ENCODE data around the gene SULT4A1. TPM values are rescaled to one million over a fixed set of nuclear protein-coding genes. Genes with fewer than 3 reads are reported as not detected.
A peak's percentile ranks its signal among the peaks of the same experiment; 100 is the strongest.

Gene SULT4A1
- total RNA-seq, 2 donors from 2014 or later: not detected

DNA sequence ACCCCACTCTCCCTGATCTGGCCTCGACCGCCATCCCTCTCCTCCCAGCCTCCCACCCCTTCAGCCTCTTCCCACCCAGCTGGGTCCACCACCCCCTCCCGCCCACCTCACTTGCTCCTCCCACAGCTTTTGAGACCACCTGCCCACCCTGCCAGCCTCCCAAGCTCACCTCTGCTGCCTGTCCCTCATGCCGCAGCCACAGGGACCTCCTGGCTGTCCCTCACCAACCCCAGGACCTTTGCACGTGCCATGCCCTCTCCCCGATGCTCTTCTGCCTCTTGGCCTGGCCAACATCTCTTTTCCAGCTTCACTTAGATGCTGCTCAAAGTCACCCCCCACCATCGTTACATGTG lies 23.0 kb upstream of the SULT4A1 start:
- DNase-seq (ENCODE audit: low spot score) (no peak), ATAC-seq (ENCODE audit: insufficient number of reproducible peaks, low FRiP score, low read depth) (no peak)
- Histone ChIP-seq H3K27me3 (replicated peaks; ENCODE audit: insufficient read depth) (no peaks in the 10 kb centered on the region), H3K4me1 (ENCODE audit: control insufficient read depth in 1 of 2, low read depth in 2 of 2) (no peaks in the 10 kb centered on the region), H3K36me3 (no peaks in the 10 kb centered on the region), H3K27ac (no peak overlapping the region), H3K9me3 (no peaks in the 10 kb centered on the region), H3K4me3 (no peak overlapping the region)
- TF ChIP-seq, protein P1, sequence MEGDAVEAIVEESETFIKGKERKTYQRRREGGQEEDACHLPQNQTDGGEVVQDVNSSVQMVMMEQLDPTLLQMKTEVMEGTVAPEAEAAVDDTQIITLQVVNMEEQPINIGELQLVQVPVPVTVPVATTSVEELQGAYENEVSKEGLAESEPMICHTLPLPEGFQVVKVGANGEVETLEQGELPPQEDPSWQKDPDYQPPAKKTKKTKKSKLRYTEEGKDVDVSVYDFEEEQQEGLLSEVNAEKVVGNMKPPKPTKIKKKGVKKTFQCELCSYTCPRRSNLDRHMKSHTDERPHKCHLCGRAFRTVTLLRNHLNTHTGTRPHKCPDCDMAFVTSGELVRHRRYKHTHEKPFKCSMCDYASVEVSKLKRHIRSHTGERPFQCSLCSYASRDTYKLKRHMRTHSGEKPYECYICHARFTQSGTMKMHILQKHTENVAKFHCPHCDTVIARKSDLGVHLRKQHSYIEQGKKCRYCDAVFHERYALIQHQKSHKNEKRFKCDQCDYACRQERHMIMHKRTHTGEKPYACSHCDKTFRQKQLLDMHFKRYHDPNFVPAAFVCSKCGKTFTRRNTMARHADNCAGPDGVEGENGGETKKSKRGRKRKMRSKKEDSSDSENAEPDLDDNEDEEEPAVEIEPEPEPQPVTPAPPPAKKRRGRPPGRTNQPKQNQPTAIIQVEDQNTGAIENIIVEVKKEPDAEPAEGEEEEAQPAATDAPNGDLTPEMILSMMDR (IDR thresholded peaks at IDR 0.05): no peak

- Histone ChIP-seq H3K27me3 (replicated peaks; ENCODE audit: insufficient read depth) (no peaks in the 10 kb centered on the region), H3K4me3 (no peak overlapping the region), H3K9me3 (no peaks in the 10 kb centered on the region), H3K4me1 (ENCODE audit: control insufficient read depth in 1 of 2, low read depth in 2 of 2) (no peaks in the 10 kb centered on the region), H3K36me3 (no peaks in the 10 kb centered on the region), H3K27ac (no peak overlapping the region)
- no peak for ATAC-seq (ENCODE audit: insufficient number of reproducible peaks, low FRiP score, low read depth)
- TF ChIP-seq, protein P1 (IDR thresholded peaks at IDR 0.05): peak; percentile 41
- no peak for DNase-seq (ENCODE audit: low spot score)
These were observed 22.4 kb upstream of the SULT4A1 start for GRCh38 chr22:43884600-43885318.

GRCh38 chr22:43883719-43884415 lies 21.6 kb upstream of the SULT4A1 start:
- no peak overlapping the region for H3K27ac ChIP-seq
- no peaks in the 10 kb centered on the region for H3K27me3 ChIP-seq (replicated peaks; ENCODE audit: insufficient read depth)
- H3K36me3 ChIP-seq: no peaks in the 10 kb centered on the region
- DNase-seq (ENCODE audit: low spot score) (no peak), ATAC-seq (ENCODE audit: insufficient number of reproducible peaks, low FRiP score, low read depth) (no peak)
- H3K9me3 ChIP-seq: no peaks in the 10 kb centered on the region
- TF ChIP-seq, protein P1 (IDR thresholded peaks at IDR 0.05): no peak
- H3K4me1 ChIP-seq (ENCODE audit: control insufficient read depth in 1 of 2, low read depth in 2 of 2): no peaks in the 10 kb centered on the region
- no peak overlapping the region for H3K4me3 ChIP-seq

- no peaks in the 10 kb centered on the region for H3K9me3 ChIP-seq
- ATAC-seq (ENCODE audit: insufficient number of reproducible peaks, low FRiP score, low read depth) (no peak), DNase-seq (ENCODE audit: low spot score) (no peak)
- no peak overlapping the region for H3K4me3 ChIP-seq
- no peaks in the 10 kb centered on the region for H3K36me3 ChIP-seq
- H3K27me3 ChIP-seq (replicated peaks; ENCODE audit: insufficient read depth): no peaks in the 10 kb centered on the region
- TF ChIP-seq, protein P1 (IDR thresholded peaks at IDR 0.05): no peak
- no peak overlapping the region for H3K27ac ChIP-seq
- no peaks in the 10 kb centered on the region for H3K4me1 ChIP-seq (ENCODE audit: control insufficient read depth in 1 of 2, low read depth in 2 of 2)
These were observed 20.8 kb upstream of the SULT4A1 start for GRCh38 chr22:43883012-43883661.

DNA sequence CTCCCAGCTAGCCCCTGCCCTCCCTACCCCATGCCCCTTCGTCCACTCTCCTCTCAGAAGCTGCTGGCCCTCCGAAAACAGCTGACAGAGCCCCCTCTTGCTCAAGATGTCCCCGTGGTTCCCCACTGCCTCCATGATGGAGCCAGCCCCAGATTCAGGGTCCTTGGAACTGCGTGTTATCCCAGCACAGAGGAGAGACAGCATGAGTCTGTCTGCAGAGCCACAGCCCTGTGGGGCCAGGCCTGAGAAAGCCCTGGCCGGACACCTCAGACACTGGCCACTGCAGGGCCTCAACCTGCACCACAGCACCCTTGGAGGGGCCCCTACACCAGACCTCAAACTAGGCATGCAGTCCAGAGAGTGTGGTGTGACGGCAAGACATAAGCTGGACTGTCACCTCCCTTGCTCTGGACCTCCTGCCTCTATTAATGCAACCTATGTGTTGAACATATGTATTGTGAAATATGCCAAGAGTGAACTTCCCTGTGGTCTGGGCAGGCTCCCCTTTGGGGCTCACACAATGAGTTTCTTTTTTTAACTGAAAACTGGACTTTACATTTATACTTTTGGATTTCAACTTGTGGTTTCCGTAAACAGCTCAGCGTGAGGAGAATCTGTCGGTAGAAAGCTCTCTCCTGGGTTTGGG lies 19.9 kb upstream of the SULT4A1 start:
- Histone ChIP-seq H3K36me3 (no peaks in the 10 kb centered on the region), H3K9me3 (no peaks in the 10 kb centered on the region), H3K27ac (no peak overlapping the region), H3K27me3 (replicated peaks; ENCODE audit: insufficient read depth) (no peaks in the 10 kb centered on the region), H3K4me3 (no peak overlapping the region), H3K4me1 (ENCODE audit: control insufficient read depth in 1 of 2, low read depth in 2 of 2) (no peaks in the 10 kb centered on the region)
- TF ChIP-seq, protein P1 (IDR thresholded peaks at IDR 0.05): no peak
- ATAC-seq (ENCODE audit: insufficient number of reproducible peaks, low FRiP score, low read depth): no peak
- DNase-seq (ENCODE audit: low spot score): no peak
